ENCODE measurements around the gene MAP2K1.

DNA sequence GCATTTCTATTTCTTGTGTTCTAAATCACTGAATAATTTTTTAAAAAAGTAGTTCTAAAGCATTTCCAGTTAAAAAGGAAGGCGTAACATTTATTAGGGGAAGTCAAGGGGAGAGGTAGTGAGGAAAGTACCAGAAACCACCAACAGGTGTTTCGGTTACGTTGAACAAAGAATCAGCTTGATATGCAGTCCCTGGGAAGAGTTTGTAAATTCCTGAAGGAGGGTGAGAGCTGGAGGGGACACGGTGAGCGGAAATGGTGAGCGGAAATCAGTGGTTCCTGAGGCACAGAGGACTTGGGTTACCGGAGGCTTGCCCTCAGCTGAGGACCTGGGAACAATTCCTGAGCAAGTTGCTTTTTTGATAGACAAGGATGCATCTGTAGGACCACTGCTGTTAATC lies 17.8 kb downstream of the MAP2K1 start:
- TF ChIP-seq ZNF830 (tag by site-specific recombination; IDR thresholded peaks at IDR 0.05; ENCODE audit: low read depth) (no peak), PATZ1 (tag by site-specific recombination; IDR thresholded peaks at IDR 0.05) (no peak), CTCF (tag by site-specific recombination; IDR thresholded peaks at IDR 0.05) (no peak), TRIM28 (IDR thresholded peaks at IDR 0.05; ENCODE audit: borderline replicate concordance, low read length) (no peak), HOXC10 (CRISPR knock-in tag; IDR thresholded peaks at IDR 0.05) (no peak), ZNF664 (tag by site-specific recombination; IDR thresholded peaks at IDR 0.05) (no peak), ZSCAN16 (tag by site-specific recombination; IDR thresholded peaks at IDR 0.05) (no peak), ZNF114 (tag by site-specific recombination; IDR thresholded peaks at IDR 0.05) (no peak), PBX3 (CRISPR knock-in tag; IDR thresholded peaks at IDR 0.05) (no peak), ZNF239 (tag by site-specific recombination; IDR thresholded peaks at IDR 0.05) (no peak), ZNF302 (tag by site-specific recombination; IDR thresholded peaks at IDR 0.05; ENCODE audit: low read depth) (no peak)
- TF ChIP-seq, protein P1, sequence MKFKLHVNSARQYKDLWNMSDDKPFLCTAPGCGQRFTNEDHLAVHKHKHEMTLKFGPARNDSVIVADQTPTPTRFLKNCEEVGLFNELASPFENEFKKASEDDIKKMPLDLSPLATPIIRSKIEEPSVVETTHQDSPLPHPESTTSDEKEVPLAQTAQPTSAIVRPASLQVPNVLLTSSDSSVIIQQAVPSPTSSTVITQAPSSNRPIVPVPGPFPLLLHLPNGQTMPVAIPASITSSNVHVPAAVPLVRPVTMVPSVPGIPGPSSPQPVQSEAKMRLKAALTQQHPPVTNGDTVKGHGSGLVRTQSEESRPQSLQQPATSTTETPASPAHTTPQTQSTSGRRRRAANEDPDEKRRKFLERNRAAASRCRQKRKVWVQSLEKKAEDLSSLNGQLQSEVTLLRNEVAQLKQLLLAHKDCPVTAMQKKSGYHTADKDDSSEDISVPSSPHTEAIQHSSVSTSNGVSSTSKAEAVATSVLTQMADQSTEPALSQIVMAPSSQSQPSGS (tag by site-specific recombination; IDR thresholded peaks at IDR 0.05; ENCODE audit: low read depth) = no peak
- TF ChIP-seq, protein P2, sequence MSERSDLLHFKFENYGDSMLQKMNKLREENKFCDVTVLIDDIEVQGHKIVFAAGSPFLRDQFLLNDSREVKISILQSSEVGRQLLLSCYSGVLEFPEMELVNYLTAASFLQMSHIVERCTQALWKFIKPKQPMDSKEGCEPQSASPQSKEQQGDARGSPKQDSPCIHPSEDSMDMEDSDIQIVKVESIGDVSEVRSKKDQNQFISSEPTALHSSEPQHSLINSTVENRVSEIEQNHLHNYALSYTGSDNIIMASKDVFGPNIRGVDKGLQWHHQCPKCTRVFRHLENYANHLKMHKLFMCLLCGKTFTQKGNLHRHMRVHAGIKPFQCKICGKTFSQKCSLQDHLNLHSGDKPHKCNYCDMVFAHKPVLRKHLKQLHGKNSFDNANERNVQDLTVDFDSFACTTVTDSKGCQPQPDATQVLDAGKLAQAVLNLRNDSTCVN (tag by site-specific recombination; optimal IDR thresholded peaks at IDR 0.05) = no peak
